Adrenal gland (tissue), 5 donors: Measurements from ENCODE around the gene NUPR1.

Source experiments
- CTCF ChIP-seq, 6 experiments: fragments of 450-650 bp in 4 of 6; fragments of 200-600 bp in 2 of 6; sonication (generic) in 1 of 6; IDR thresholded peaks; 1 replicate in 5 of 6; 2 replicates in 1 of 6; pipeline versions ENCODE4 v1.5.1 to v1.8.0; 2016 to 2021; ENCODE audit warnings: antibody characterized with exemption in 6 of 6, mild to moderate bottlenecking in 2 of 6, moderate library complexity in 1 of 6
- POLR2A ChIP-seq, 2 donors: fragments of 450-650 bp; IDR thresholded peaks; one replicate each; pipeline ENCODE4 v1.6.1; 2017; ENCODE audit warnings: antibody characterized with exemption in 2 of 2, mild to moderate bottlenecking in 2 of 2, moderate library complexity in 1 of 2
- donor health status: DM: no; HTN: no; CAD: no.

- TF ChIP-seq POLR2A (IDR thresholded peaks at IDR 0.05) (no peak), CTCF (IDR thresholded peaks at IDR 0.05) (no peak)
Observed at GRCh38 chr16:28503470-28504259, 35.1 kb downstream of the NUPR1 start.
